ENCODE results near the gene AMDHD2. TPM values are rescaled to one million over a fixed set of nuclear protein-coding genes. Genes with fewer than 3 reads are reported as not detected.

The AMDHD2 gene
- total RNA-seq, 2 donors from 2014 or later: 10.6 to 12.6 TPM

- peaks cover 0 to 22% of the 10 kb centered on the region in 2 donors for H3K4me1 ChIP-seq
- no peaks in the 10 kb centered on the region for H3K9me3 ChIP-seq
- no peak for DNase-seq (ENCODE audit: low spot score)
- H3K27ac ChIP-seq: no peak overlapping the region
- peaks cover 37% of the 10 kb centered on the region for H3K36me3 ChIP-seq
- H3K4me3 ChIP-seq: no peak overlapping the region
- TF ChIP-seq CTCF (IDR thresholded peaks at IDR 0.05): no peak
- no peaks in the 10 kb centered on the region for H3K27me3 ChIP-seq
Measured at GRCh38 chr16:2523801-2524231, 3.6 kb downstream of the AMDHD2 start.

- Histone ChIP-seq H3K4me3 (no peak overlapping the region), H3K4me1 (peaks cover 0 to 16% of the 10 kb centered on the region in 2 donors), H3K27me3 (no peaks in the 10 kb centered on the region), H3K27ac (no peak overlapping the region), H3K36me3 (peaks cover 42% of the 10 kb centered on the region), H3K9me3 (no peaks in the 10 kb centered on the region)
- TF ChIP-seq CTCF (IDR thresholded peaks at IDR 0.05): no peak
- DNase-seq (ENCODE audit: low spot score): no peak
Measured at GRCh38 chr16:2524339-2524938, 4.3 kb downstream of the AMDHD2 start.

DNA sequence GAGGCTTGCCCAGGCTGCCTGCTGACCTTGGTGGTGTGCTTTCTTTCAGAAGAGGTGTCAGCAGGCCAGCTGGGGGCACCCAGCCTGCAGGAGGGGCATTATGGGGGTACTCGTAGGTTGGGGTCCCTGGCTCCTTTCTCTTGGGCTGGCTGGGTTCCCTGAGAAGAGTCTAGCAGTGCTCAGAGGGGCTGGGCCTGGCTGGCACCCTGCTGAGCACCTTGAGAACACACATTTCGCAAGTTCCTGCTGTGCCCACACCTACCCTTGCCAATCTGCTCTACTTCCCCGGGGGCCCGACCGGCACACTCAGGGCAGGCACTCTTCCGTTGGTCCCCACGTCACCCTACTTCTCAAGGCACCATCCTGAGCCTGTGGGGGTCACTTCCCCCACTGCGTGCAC lies 6.0 kb downstream of the AMDHD2 start:
- Histone ChIP-seq H3K9me3 (no peaks in the 10 kb centered on the region), H3K27me3 (no peaks in the 10 kb centered on the region), H3K36me3 (peaks cover 43% of the 10 kb centered on the region), H3K4me1 (peaks cover 0 to 9% of the 10 kb centered on the region in 2 donors), H3K4me3 (no peak overlapping the region), H3K27ac (no peak overlapping the region)
- no peak for DNase-seq (ENCODE audit: low spot score)
- no peak for TF ChIP-seq CTCF (IDR thresholded peaks at IDR 0.05)

DNA sequence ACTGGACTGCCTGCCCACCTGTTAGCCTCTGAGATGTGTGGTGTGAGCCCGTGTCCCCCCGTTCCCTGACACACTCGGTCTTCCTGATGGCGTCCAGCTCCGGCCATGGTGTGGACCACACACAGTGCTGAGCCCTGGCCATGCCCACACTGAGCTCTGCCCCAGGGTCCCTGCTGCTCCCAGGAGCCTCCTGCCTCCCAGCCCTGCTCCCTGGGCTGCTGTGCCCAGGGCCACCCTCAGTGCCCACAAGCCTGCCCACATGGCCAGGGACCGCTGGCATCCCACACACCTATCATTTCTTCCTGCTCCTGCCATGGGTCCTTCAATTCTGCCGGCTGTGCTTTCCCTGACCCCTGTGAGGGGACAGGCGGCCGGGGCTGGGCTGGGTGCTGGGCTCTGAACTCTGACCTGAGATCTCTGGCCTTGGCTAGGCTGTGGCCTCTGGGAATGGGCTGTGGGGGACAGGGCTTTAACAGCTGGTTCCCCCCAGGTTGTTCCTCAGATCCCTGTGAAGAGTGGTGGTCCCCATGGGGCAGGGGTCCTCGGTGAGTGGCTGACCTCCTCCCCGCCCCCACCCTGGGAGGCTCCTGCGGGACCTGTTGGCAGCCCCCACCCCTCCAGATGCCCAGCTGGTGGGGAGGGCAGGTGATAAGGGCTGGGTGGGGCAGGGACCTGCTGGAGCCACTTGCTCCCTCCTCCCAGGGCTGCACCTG lies 7.1 kb downstream of the AMDHD2 start:
- TF ChIP-seq CTCF (IDR thresholded peaks at IDR 0.05): no peak
- DNase-seq (ENCODE audit: low spot score): no peak
- Histone ChIP-seq H3K4me1 (peaks cover 0 to 10% of the 10 kb centered on the region in 2 donors), H3K4me3 (no peak overlapping the region), H3K36me3 (peaks cover 43% of the 10 kb centered on the region), H3K27me3 (no peaks in the 10 kb centered on the region), H3K9me3 (no peaks in the 10 kb centered on the region), H3K27ac (no peak overlapping the region)

GRCh38 chr16:2527784-2528100 lies 7.6 kb downstream of the AMDHD2 start:
- peaks cover 43% of the 10 kb centered on the region for H3K36me3 ChIP-seq

More at GRCh38 chr16:2527784-2528100, 7.6 kb downstream of the AMDHD2 start:
- no peak for TF ChIP-seq CTCF (IDR thresholded peaks at IDR 0.05)
- no peak overlapping the region for H3K27ac ChIP-seq
- H3K27me3 ChIP-seq: no peaks in the 10 kb centered on the region
- no peak overlapping the region for H3K4me3 ChIP-seq
- peaks cover 0 to 12% of the 10 kb centered on the region in 2 donors for H3K4me1 ChIP-seq
- no peaks in the 10 kb centered on the region for H3K9me3 ChIP-seq
- DNase-seq (ENCODE audit: low spot score): no peak
